Fibroblast of villous mesenchyme (primary cell): ENCODE measurements around the gene PHACTR4. TPM values are rescaled to one million over a fixed set of nuclear protein-coding genes. Genes with fewer than 3 reads are reported as not detected.
"Not testable (repeated sequence)": the region's sequence is repeated elsewhere in the genome, so short reads cannot be mapped to it uniquely, and the experiment has no call there.

ENCODE experiments used
- DNase-seq: peaks from one replicate; pipeline ENCODE4 v3.0.0-alpha.2; 2010; ENCODE audit warnings: low read depth
- H3K4me3 ChIP-seq: 2 replicates; pipeline ENCODE4 v1.5.1; 2011; ENCODE audit warnings: low read depth, mild to moderate bottlenecking, low read length
- total RNA-seq: library from RNA; depleted of rRNA; stranded (reverse); fragments of >200 nt; gene quantifications from 2 replicates; pipeline ENCODE4 v1.2.3, GENCODE V29; 2012
- TF ChIP-seq, protein P1 (sequence below): IDR thresholded peaks from 2 replicates; pipeline ENCODE4 v1.5.1; 2012; ENCODE audit warnings: low read depth, mild to moderate bottlenecking, low read length; ENCODE audit not compliant: insufficient read depth

PHACTR4 gene
- total RNA-seq, 1 donor: 12.1 TPM

DNA sequence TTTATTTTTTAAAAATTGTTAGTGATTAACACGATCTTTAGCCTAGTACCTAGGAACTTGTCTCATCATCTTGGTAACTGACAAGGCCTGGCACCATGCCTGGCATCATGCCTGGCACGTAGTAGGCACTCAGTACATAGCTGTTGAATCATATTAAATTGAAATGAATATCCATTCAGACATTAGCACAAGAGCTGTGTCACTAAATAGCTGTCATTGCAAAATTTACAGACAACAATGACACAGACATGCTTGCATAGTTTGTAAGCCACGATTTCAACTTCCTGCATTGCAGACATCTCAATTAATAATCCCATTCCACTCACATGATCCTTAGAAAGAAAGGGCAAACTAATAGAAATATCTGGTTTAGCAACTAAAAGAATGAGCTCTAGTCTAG is 15.4 kb upstream of the PHACTR4 start:
- TF ChIP-seq, protein P1, sequence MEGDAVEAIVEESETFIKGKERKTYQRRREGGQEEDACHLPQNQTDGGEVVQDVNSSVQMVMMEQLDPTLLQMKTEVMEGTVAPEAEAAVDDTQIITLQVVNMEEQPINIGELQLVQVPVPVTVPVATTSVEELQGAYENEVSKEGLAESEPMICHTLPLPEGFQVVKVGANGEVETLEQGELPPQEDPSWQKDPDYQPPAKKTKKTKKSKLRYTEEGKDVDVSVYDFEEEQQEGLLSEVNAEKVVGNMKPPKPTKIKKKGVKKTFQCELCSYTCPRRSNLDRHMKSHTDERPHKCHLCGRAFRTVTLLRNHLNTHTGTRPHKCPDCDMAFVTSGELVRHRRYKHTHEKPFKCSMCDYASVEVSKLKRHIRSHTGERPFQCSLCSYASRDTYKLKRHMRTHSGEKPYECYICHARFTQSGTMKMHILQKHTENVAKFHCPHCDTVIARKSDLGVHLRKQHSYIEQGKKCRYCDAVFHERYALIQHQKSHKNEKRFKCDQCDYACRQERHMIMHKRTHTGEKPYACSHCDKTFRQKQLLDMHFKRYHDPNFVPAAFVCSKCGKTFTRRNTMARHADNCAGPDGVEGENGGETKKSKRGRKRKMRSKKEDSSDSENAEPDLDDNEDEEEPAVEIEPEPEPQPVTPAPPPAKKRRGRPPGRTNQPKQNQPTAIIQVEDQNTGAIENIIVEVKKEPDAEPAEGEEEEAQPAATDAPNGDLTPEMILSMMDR: no peak
- DNase-seq: peak; percentile 53
- H3K4me3 ChIP-seq: no peak overlapping the region

- H3K4me3 ChIP-seq: no peak overlapping the region
- TF ChIP-seq, protein P1: no peak
- no peak for DNase-seq
Measured at GRCh38 chr1:28358716-28359115, 10.8 kb upstream of the PHACTR4 start.

DNA sequence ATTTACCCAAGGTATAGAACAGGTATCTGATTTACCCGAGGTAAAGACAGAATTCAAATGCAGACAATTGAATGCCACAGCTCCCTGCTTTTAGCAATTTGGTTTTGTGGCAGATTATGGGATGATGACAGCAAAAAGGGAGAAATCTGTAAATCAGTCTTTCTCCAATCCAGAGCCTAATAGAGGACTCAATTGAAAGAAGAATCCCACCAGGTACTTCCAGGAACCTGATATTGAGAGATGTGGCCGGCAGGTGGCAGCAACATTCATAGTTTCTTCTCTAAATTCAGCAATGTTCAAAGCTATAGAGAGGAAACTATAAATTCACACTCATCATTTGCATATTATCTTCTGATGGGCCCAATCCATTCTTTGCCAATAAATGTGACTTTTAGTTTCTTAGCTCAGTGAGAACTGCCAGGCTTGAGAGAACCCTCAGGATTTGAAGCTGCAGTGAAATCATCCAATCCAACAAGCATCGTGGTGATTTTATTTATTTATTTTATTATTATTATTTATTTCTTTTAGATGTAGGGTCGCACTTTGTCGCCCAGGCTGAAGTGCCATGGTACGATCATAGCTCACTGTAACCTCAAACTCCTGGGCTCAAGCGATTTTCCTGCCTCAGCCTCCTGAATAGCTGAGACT is 9.8 kb upstream of the PHACTR4 start:
- peak; percentile 71 for DNase-seq
- TF ChIP-seq, protein P1: peak; percentile 69
- no peak overlapping the region for H3K4me3 ChIP-seq

DNA sequence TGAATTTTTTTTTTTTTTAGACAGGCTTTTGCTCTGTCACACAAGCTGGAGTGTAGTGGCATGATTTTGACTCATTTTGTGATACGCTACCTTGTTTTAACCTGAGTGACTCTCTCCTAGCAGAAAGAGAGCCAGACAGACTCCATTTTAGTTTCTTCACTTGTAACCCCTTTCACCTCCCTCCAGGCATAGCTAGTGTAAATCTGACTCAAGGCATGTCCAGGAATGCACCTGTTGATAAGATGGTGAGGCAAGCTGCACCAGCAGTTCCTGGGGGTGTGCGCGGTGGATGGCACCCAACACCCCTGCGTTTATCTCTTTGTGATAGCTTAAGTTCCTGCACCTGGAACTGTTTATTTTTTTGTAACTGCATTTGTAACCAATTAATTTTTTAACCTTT is 4.7 kb upstream of the PHACTR4 start:
- TF ChIP-seq, protein P1: no peak

DNA sequence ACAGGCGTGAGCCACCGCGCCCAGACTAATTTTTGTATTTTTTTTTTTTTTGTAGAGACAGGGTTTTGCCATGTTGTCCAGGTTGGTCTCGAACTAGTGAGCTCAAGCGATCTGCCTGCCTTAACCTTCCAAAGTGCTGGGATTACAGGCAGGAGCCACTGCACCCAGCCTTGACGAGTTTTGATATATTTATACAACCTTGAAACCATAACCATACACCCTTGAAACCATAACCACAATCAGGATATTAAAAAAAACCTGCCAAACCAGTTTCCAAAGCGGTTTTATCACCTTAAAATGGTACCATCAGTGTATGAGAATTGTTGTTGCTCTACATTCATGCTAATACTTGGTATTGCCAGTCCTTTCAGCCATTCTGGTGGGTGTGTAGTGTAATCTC is 3.7 kb upstream of the PHACTR4 start:
- no peak for DNase-seq
- TF ChIP-seq, protein P1: no peak

More for the DNA sequence above, 4.7 kb upstream of the PHACTR4 start:
- no peak overlapping the region for H3K4me3 ChIP-seq
- no peak for DNase-seq

DNA sequence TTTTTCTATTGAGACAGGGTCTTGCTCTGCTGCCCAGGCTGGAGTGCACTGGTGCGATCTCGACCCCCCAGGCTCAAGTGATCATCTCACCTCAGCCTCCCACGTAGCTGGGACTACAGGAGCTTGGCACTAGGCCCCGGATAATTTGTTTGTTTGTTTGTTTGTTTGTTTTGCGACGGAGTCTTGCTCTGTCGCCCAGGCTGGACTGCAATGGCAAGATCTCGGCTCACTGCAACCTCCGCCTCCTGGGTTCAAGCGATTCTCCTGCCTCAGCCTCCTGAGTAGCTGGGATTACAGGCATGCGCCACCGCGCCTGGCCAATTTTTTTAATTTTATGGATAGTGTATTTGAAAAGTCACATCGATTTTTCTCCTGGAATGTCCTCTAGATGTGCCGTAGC is 932 bp upstream of the PHACTR4 start:
- DNase-seq, H3K4me3 ChIP-seq: not testable (repeated sequence)

More for the DNA sequence above, 3.7 kb upstream of the PHACTR4 start:
- H3K4me3 ChIP-seq: no peak overlapping the region

- peak overlapping the region; percentile 79 for H3K4me3 ChIP-seq
- DNase-seq: peak; percentile 22
- TF ChIP-seq, protein P1: no peak
Measured at GRCh38 chr1:28370239-28371009, 884 bp downstream of the PHACTR4 start.
